Endothelial cell of umbilical vein (primary cell): Measurements from ENCODE around the gene DENND4A.

Experiments used
- CTCF ChIP-seq, 2 donors: IDR thresholded peaks; 1 replicate in 1 of 2; 2 replicates in 1 of 2; pipeline ENCODE4 v1.5.1; 2011; ENCODE audit warnings: low read length in 2 of 2, mild to moderate bottlenecking in 2 of 2, moderate library complexity in 2 of 2, control low read depth in 1 of 2, inconsistent platforms in 1 of 2, low read depth in 1 of 2; ENCODE audit not compliant: insufficient read depth in 1 of 2; ENCODE audit errors: extremely low read depth in 1 of 2
- EZH2 ChIP-seq: IDR thresholded peaks from 2 replicates; pipeline ENCODE4 v1.6.1; 2012; ENCODE audit warnings: borderline replicate concordance, low read depth, mild to moderate bottlenecking, moderate library complexity, low read length, inconsistent platforms; ENCODE audit not compliant: severe bottlenecking
- FOS ChIP-seq: IDR thresholded peaks from 2 replicates; pipeline ENCODE4 v1.6.1; 2011; ENCODE audit warnings: mild to moderate bottlenecking, low read length, moderate library complexity, borderline replicate concordance; ENCODE audit not compliant: insufficient read depth
- GATA2 ChIP-seq: IDR thresholded peaks from 2 replicates; pipeline ENCODE4 v1.7.0; 2011; ENCODE audit warnings: low read depth, mild to moderate bottlenecking, moderate library complexity, mixed read lengths, low read length; ENCODE audit not compliant: insufficient read length, insufficient read depth
- JUN ChIP-seq: IDR thresholded peaks from 2 replicates; pipeline ENCODE4 v1.6.1; 2011; ENCODE audit warnings: borderline replicate concordance, low read depth; ENCODE audit not compliant: insufficient read length, insufficient read depth
- MAX ChIP-seq: IDR thresholded peaks from 2 replicates; pipeline ENCODE4 v1.6.1; 2011; ENCODE audit not compliant: insufficient read depth, insufficient read length
- MYC ChIP-seq: IDR thresholded peaks from one replicate; pipeline ENCODE4 v1.6.1; 2011; ENCODE audit warnings: mild to moderate bottlenecking, low read depth, low read length
- POLR2A ChIP-seq: IDR thresholded peaks from 2 replicates; pipeline ENCODE4 v1.6.1; 2012; ENCODE audit warnings: low read depth, mild to moderate bottlenecking, control low read depth, low read length
- POLR2AphosphoS5 ChIP-seq: IDR thresholded peaks from 2 replicates; pipeline ENCODE4 v1.6.1; 2012; ENCODE audit warnings: low read depth, mild to moderate bottlenecking, control low read depth, low read length, moderate library complexity; ENCODE audit not compliant: insufficient read depth

- TF ChIP-seq CTCF (IDR thresholded peaks at IDR 0.05; ENCODE audit: extremely low read depth in 1 of 2, insufficient read depth in 1 of 2, low read depth in 1 of 2, low read length in 2 of 2) (no peak), POLR2AphosphoS5 (no peak), EZH2 (no peak), MAX (no peak), POLR2A (no peak), JUN (no peak), FOS (no peak), MYC (no peak), GATA2 (no peak)
Observed at GRCh38 chr15:65767895-65768294, 24.2 kb downstream of the DENND4A start.
